Left ventricle myocardium superior (tissue), 1 donor: ENCODE data around the gene HAUS3. TPM values are rescaled to one million over a fixed set of nuclear protein-coding genes. Genes with fewer than 3 reads are reported as not detected.

Source experiments
- ATAC-seq: fragments of 200-7000 bp; cut with Tn5 transposase; one replicate; pipeline ENCODE4 v1.9.1; 2020; ENCODE audit warnings: mild to moderate bottlenecking, moderate library complexity
- DNase-seq: peaks from one replicate; pipeline ENCODE4 v3.0.0-alpha.2; 2020
- intact Hi-C: fragments of 100-400 bp; cut with micrococcal nuclease; formaldehyde crosslinking; loops from one replicate; pipeline ENCODE4 v1.11.0; 2022
- total RNA-seq: library from RNA; stranded (reverse); fragmentation: NEBNext Ultra II Directional; extraction: Animal tissue kit (Norgen Biotek cat#: 25700); gene quantifications from one replicate; pipeline ENCODE4 v1.2.1, GENCODE V29; 2021
- donor health status: DM: no; HTN: yes; CAD: no; lungs with severe emphysema.

HAUS3 gene
- total RNA-seq, 1 donor from 2014 or later: 8.2 TPM

DNA sequence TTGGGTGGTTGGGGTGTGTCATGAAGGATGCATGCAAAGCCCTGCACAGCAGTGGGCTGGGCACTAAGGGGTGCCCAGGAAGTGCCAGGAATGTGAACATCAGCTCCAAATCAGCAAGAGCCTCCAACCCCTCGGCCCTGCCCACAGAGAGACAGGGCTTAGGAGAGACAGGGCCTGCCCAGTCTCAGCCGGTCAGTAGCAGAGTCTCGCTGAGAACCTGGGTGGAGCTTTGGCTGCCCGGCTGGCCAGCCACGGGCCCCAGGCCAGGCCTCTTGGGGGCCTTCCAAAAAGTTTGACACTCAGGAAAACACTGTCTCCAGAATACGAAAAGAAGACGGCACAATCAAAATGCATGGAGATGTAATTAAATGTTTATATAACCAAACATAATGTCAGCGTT lies 24.3 kb upstream of the HAUS3 start:
- ATAC-seq (peak; percentile 38), DNase-seq (peak; percentile 89)
- intact Hi-C loops: no loop called here

DNA sequence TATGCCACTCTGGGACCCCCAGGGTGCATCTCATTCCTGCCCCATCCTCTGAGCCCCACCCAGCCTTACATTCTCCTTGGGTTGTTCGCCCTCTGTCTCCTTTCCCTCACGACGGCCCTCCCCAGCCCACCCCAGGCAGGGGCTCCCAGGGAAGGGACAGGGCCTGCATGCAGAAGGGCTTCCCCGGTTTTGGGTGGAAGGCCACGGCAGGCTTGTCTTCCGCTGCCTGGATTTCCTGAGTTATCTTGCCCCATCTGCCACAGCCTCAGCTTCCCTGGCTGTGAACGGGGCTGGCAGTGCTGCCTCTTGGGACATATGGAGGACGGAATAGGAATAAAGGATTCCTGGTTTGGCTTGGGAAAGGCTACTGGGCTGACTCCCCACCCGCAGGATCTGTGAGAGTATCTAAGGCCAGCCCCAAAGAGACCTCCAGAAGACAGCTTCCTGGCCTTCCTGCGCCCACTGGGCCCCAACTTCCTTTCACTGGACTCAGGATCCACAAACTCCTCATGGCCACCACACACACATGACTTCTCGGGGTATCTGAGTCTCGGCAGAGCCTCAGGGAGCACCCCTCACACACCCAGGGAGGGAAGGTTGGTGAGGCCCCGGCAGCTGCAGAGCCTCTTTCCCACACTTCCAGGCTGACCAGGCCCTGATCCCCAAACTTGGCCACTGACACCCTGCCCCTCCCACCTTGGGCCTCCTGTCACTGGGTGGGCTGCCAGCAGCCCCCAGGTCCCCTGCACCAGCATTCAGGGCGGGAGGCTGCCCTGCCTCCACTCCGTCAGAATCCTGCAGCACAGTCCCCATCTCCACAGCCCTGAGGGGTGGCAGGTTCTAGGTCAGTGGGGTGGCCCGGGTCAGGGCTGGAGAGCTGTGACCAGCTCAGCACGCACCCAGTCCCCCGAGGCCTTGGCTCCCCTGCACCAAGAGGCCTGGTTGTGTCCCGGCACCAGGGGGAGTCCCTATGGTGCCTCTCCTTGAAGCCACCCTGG lies 23.5 kb upstream of the HAUS3 start:
- peak; percentile 34 for DNase-seq
- intact Hi-C loops: no loop called here
- no peak for ATAC-seq

DNA sequence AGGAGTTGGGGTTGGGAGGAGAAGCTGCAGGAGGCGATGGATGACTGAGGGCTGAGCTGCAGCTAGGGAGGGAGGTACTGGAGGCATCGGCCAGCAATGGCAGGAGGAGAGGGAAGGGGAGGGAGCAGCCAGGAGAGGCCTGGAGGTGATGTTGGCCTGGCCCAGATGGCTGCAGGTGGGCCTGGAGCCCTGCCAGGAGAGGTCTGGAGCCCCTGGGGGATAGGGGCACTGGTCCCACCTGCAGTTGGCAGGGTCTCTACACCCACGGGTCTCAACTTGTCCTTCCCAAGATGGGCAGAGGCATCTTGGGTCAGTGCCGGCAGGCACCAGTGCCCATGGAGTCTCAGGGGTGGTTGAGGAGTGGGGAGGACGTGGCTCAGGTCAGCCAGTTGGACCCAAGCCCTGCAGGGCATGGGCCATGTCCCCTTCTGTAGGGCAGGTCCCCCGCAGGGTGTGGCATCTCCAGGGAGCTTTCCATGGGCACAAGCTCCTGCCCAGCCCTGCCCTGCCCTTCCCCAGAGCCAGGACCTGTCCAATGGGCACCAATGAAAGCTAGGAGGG lies 22.6 kb upstream of the HAUS3 start:
- ATAC-seq (no peak), DNase-seq (peak; percentile 32)

DNA sequence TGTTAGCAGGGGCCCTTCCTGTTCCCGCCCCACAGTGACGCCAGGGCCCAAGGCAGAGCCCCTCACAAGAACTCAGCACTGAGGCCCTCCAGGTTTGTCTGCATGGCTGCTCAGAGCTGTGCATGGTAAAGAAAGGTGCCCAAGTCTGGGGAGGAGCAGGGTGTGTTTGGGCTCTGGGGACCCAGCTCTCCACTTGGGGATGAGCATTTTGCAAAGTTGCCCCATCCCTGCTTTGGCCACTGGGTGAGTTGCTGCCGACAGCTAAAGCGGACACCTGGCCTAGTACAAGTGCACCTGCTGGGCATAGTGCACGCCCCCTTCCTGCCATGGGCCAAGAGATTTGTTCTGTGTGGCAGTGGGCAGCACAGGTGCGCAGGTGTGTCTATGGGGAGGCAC lies 22.0 kb upstream of the HAUS3 start:
- intact Hi-C loops: no loop called here
- ATAC-seq: no peak
- no peak for DNase-seq

More for the DNA sequence above, 22.6 kb upstream of the HAUS3 start:
- intact Hi-C loops: no loop called here

DNA sequence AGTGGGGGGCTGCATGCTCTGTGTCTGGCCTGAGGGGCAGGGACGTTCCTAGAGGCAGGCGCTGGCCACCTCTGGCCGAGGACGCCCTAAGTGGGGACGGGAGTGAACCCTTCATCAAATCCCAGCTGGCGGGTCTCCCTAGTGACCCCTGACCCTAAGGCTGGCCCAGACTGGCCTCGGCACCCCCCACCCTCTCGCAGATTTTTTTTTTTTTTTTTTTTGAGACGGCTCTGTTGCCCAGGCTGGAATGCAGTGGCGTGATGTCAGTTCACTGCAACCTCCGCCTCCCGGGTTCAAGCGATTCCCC lies 21.0 kb upstream of the HAUS3 start:
- intact Hi-C loops: no loop called here
- ATAC-seq: no peak
- no peak for DNase-seq

DNA sequence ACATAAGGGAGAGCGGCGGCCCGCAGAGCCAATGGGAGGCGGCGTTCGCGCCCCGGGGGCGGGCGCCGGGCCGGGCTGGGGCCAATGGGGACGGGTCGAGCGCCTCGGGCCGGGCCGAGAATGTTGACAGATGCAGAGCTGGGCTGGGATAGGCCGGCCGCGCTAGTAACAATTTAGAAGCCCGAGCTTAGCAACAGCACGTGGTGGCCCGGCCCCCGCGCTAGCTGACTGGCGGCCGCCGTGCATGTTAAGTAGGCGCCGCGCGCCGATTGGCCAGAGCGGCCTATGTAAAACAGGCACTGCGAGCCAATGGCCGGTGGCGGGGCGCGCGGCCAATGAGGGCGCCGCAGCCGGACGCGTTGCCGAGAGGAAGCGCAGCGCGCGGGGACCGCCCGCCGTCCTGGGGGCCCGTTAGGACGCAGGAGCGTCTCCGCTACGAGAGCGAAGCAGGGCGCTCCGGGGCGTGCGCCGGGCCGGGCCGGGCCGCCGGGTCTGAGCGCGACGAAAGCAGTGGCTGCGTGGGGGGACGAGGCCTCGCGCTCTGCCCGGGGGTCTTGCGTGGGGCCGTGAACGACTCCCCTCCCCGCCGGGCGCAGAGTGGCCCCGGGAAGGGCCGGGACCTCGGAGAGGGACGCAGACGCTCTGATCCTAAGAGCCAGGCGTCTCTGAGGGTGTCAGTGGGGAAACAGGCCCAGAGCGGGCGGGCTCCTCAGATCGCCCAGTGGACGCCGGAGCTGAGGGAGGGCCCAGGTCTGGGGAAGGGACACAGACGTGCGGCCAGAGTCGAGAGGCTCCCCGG lies 20.4 kb upstream of the HAUS3 start:
- intact Hi-C loops: no loop called here
- ATAC-seq (peak; percentile 91), DNase-seq (peak; percentile 100)

DNA sequence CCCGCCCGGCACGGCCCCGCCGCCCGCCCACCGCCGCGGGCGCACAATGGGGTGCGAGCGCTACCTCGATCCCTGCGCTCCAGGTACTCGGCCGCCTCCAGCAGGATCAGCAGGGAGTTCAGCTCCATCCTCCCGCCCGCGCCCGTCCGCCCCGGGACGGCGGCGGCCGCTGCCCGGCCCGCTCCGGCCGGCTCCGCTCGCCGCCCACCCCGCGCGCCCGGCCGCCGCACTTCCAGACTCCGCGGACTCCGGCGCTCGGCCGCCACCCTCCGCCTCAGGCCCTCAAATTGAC lies 19.9 kb upstream of the HAUS3 start, which contains the start of gene MXD4:
Gene MXD4 (minus strand): TSS at position 257 of the 292 bp plus-strand sequence. CDS start 129 bp downstream, at position 128.
- DNase-seq (no peak), ATAC-seq (no peak)
- intact Hi-C loops: no loop called here

DNA sequence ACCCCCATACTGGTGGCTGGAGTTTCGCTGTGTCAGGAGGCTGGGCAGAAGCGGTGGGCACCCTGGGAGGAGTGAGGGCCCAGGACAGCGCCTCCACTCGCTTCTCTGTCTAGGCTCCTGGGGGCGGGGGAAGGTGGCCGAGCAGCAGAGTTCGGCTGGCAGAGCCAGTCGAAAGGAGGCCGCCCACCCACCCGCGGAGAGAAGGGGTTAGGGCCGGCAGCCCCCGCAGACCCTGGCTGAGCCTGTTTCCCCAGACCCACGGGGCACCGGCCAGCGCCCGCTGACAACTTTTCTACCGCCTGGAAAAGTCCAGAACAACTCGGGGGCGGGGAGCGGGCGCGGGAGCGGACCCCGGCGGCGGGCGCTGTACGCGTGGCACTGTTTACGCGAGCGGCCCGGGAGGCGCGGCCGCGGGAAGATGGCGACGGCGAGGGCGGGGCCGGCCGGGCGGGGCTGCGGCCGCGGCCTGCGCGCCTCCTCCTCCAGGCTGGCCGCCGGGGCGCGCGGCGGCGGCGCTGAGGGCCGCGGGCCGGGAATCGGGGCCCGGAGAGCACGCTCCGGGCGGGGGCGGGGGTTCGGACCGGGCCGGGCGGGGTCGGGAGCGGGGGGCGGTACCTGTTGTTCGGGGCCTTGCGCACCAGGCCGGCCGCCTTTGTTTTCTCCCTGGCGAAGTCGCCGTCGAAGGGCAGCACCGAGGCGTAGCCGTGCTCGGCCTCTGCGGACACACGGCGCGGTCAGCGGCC lies 19.4 kb upstream of the HAUS3 start:
- DNase-seq: peak; percentile 82
- ATAC-seq: no peak
- intact Hi-C loops: no loop called here

DNA sequence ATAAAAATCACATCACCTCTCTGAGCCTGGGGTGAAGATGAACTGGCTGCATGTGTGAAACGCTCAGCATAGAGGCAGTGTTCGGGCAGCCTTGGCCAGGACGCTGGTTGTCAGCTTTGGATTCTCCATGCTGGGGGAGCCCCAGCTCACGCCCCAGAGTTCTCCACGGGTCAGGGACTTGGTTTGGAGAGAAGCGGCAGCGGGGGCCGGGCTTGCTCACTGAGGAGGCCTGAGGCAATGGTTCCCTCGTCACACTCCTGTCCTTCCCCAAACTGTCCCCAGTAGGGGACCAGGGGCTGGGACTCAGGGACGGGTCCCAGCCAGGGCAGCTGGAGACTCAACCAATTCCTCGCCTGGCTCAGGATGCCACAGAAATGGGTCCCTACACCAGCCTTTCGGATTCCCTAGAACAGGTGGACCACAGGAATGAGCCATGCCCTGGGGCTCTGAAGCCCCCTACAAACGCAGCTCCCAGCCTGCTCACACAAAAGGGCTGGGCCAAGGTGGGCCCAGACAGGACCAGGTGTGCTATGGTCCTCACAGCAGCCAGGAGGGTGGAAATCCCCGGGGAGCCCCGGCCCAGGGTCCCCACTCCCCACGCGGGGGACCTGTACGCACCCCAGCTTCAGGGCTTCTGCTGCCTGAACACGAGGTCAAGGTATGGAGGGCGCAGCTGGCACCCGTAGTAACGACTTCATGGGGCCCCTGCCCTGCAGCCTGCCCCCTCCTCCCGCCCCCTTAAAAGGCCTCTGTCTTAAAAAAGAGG lies 18.6 kb upstream of the HAUS3 start:
- peak; percentile 42 for DNase-seq
- ATAC-seq: no peak
- intact Hi-C loops: no loop called here

DNA sequence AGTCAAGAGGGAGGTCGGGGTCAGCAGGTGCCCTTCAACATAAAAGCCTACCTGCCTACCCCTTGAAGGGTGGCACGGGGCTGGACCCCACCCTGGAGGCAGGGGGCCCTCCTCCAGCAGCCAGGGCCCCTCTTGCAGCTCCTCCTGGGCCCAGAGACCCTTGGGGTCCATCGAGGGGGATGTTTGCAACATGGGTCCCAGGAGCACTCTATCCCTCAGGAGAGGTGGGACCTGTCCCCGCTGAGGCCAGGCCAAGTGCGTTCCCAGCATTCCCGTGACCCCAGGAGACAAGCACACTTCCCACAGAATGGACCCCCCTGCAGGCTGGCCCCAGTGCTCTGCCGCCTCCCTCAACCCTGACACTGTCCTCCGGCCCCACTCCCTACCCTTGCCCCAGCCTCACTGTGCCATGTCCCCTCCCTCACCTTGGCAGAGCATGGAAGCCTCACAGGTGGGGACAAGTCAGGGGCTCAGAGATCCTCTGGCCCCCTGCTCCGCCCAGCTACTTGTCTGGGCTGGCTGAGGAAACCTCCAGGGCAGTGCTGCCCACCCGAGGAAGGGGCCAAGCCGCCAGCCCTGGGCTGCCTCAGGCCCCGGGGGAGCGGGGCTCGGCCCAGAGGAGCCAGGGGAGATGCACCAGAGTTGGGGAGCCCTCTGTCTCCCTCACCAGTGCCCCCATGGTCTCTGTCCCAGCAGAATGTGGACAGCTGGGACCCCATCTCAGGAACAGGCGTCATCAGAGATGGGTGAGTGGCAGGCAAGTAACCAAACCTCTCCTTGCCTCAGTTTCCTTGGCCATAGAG lies 17.8 kb upstream of the HAUS3 start:
- peak; percentile 27 for DNase-seq
- ATAC-seq: no peak
- intact Hi-C loops: no loop called here

DNA sequence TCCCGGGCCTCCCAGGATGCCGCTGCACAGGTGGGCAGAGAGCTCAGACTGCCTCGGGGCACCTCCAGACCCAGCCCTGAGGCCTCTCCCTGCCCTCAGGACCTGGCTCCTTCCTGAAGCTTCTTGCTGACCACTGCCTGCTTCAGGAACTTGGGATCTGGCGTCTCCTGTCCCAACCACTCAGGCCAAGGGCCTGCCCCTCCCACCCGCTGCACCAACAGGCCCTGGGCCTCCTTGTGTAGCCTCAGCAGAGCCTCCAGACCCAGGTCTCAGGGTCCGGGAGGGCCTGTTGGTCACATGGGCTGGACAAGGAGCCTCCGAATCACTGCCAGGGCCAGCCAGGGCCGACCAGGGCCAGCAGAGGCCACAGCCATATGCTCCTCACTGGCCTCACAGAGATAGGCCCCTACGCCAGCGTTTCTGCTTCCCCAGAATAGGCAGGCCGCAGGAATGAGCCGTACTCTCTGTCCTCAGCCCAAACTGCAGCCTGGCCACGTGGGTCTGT lies 17.2 kb upstream of the HAUS3 start:
- ATAC-seq (no peak), DNase-seq (peak; percentile 41)
- intact Hi-C loops: no loop called here

DNA sequence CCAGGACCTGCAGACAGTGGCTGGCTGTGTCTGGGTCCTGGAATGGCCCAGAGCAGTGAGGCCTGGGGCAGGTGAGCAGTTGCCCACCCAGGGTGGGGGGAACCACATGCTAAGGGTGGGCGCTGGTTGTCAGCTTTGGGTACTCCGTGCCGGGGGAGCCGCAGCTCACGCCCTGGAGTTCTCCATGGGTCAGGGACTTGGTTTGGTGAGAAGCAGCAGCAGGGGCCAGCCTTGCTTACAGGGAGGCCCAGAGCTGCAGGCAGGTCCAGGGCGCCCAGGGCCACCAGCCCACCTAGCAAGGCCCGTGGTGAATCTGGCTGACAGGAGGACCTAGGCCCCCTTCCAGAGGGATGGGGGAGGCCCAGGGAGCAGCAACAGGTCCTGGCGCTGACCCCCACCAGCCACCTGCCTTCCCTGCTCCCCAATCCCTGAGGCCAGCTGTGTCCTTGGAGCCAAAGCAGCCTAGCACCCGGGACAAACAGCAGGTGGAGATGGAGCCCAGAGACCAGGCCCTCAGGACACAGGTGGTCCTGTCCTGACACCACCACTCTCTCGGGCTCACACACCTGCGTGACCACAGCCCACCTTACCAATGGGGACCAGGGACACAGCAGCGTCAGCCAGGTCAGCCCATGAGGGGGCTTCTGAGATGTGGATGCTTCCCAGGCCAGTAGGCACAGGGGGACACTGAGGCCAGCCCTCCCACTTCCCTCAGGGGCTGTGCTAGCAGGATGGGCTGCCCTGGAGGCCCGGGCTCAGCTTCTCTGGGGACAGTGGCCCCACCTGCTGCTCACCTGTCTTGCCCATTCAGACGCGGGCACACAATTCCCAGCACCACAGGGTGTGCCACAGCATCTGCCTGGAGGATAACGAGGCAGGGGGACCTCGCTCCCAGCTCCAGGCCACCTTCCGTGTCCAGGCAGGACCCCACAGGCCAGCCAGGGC lies 16.4 kb upstream of the HAUS3 start:
- DNase-seq (peak; percentile 27), ATAC-seq (no peak)
- intact Hi-C loops: no loop called here

DNA sequence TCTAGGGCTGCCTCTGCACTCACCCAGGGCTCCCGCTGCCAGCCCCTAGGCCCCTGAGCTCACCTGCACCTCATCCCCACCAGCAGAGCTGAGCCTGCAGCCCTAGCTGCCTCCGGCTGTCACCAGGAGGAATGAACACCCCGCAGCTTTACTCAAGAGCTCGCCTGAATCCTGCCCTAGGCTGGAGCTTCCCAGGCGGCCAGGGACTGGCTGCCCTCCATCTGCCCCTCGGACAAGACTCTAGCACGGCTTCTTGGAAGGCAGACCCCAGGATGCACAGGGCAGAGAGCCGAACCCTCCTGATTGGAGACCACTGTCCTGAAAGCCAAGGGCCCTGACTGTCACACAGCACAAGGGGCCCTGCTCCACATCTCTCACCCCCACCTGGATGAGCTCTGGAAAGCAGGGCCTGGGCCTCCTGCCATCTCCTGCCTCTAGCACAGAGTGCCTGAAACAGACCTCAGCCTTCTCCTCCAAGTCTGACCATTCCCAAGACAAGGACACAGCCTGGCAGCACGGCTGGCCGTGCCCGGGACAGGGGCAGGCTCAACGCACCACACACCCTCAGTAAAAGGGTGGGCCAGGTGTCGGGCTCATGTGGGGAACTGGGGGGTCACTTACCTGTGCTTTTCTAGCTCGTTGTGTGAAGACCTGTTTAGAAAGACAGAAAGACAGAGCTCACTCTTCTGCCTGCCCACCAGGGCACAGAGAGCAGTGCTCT lies 15.6 kb upstream of the HAUS3 start:
- DNase-seq (peak; percentile 39), ATAC-seq (no peak)
- intact Hi-C loops: no loop called here

DNA sequence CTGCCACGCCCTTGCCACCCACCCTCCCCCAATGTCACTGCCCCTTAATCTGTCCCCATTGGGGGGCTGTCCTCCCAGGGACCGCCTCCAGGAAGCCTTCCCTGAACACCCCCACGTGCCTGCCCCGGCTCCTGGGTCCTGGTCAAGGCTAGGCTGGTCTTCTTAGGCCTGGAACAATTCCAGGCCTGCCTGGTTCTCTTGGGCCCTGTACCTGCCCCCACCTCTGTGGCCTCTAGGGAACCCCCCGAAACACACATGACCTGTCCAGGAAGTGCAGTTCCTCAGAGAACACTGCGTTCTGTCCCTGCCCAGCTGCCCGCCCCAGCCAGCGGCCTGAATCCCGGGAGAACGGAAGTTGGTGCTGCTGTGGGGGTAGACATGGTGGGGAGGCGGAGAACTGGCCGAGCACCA lies 14.9 kb upstream of the HAUS3 start:
- peak; percentile 68 for DNase-seq
- intact Hi-C loops: no loop called here
- peak; percentile 50 for ATAC-seq

DNA sequence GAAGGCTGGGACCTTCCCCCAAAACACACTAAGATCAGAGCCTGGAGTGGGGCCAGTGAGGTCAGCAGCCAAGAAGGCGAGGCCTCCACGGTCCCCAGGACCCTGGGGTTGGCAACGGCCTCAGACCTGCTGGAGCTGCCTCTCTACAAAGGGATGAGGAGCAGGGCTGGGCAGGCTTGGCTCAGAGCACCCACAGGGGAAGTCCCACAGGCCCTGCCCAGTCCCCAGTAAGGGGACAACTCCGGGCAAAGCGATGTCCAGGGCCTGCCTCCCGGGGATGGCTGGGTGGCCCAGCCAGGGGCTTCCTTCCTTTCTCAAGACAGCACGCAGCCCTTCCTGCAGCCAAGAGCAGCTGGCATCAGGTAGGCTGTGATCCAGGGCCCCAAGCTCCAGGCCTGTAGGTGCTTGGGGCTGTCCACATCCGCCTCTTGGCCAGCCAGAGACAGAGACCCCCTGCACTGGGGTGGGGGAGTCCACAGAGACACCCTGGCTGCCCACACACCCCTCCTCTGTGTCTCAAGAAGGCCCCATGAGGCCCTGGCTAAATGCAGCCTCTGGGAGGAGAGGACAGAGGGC lies 14.3 kb upstream of the HAUS3 start:
- peak; percentile 58 for ATAC-seq
- peak; percentile 74 for DNase-seq
- intact Hi-C loops: no loop called here
